Activated CD4-positive, alpha-beta T cell treated with anti-CD3 and anti-CD28 coated beads, Interleukin-2, amount 10 ng/mL, durations not matched to agents 24 days and 14 days (primary cell): Measurements from ENCODE around the gene COX11. TPM values are rescaled to one million over a fixed set of nuclear protein-coding genes. Genes with fewer than 3 reads are reported as not detected.

Experiments used
- DNase-seq: peaks from one replicate; pipeline ENCODE4 v3.0.0; 2022
- H3K27ac Mint-ChIP-seq: one replicate; pipeline ENCODE4 v1.8.0; 2022; ENCODE audit warnings: mild to moderate bottlenecking, mixed read lengths
- H3K27me3 Mint-ChIP-seq: one replicate; pipeline ENCODE4 v1.8.0; 2022; ENCODE audit warnings: mixed read lengths
- H3K36me3 Mint-ChIP-seq: one replicate; pipeline ENCODE4 v1.8.0; 2022; ENCODE audit warnings: low read depth, mild to moderate bottlenecking, mixed read lengths
- H3K4me1 Mint-ChIP-seq: one replicate; pipeline ENCODE4 v1.8.0; 2021; ENCODE audit warnings: mixed read lengths
- H3K4me3 Mint-ChIP-seq: one replicate; pipeline ENCODE4 v1.8.0; 2022; ENCODE audit warnings: mild to moderate bottlenecking, moderate library complexity, mixed read lengths
- H3K9me3 Mint-ChIP-seq: one replicate; pipeline ENCODE4 v1.8.0; 2021; ENCODE audit warnings: mixed read lengths
- intact Hi-C: fragments of 100-400 bp; cut with micrococcal nuclease; formaldehyde crosslinking; loops from one replicate; pipeline ENCODE4 v1.15.1; 2023
- total RNA-seq: library from RNA; stranded (reverse); gene quantifications from 2 replicates; pipeline ENCODE4 v1.2.3, GENCODE V29; 2022

Gene COX11
- total RNA-seq, 1 donor from 2014 or later, result 46.1 TPM

- peaks cover 7% of the 10 kb centered on the region for H3K9me3 Mint-ChIP-seq
- no peak overlapping the region for H3K27ac Mint-ChIP-seq
- intact Hi-C loops, result no loop called here
- H3K27me3 Mint-ChIP-seq, result no peaks in the 10 kb centered on the region
- peaks cover 2% of the 10 kb centered on the region for H3K36me3 Mint-ChIP-seq
- no peak for DNase-seq
- H3K4me1 Mint-ChIP-seq, result peaks cover 9% of the 10 kb centered on the region
- no peak overlapping the region for H3K4me3 Mint-ChIP-seq
These were observed 7.9 kb upstream of the COX11 start for GRCh38 chr17:54976316-54976715.

GRCh38 chr17:54974759-54975158, 6.3 kb upstream of the COX11 start:
- Mint-ChIP-seq H3K4me1 (peaks cover 11% of the 10 kb centered on the region), H3K27ac (no peak overlapping the region), H3K36me3 (peaks cover 2% of the 10 kb centered on the region), H3K4me3 (no peak overlapping the region), H3K9me3 (peaks cover 7% of the 10 kb centered on the region), H3K27me3 (no peaks in the 10 kb centered on the region)
- intact Hi-C loops, result no loop called here
- no peak for DNase-seq

- H3K4me1 Mint-ChIP-seq, result peaks cover 10% of the 10 kb centered on the region
- no peak overlapping the region for H3K4me3 Mint-ChIP-seq
- no peak overlapping the region for H3K27ac Mint-ChIP-seq
- intact Hi-C loops, result no loop called here
- no peaks in the 10 kb centered on the region for H3K9me3 Mint-ChIP-seq
- no peak for DNase-seq
- no peaks in the 10 kb centered on the region for H3K36me3 Mint-ChIP-seq
- no peaks in the 10 kb centered on the region for H3K27me3 Mint-ChIP-seq
These were observed 4.1 kb upstream of the COX11 start for GRCh38 chr17:54972406-54973138.

GRCh38 chr17:54971901-54972300, 3.4 kb upstream of the COX11 start:
- H3K4me1 Mint-ChIP-seq, result peaks cover 17% of the 10 kb centered on the region
- no peaks in the 10 kb centered on the region for H3K27me3 Mint-ChIP-seq
- no peaks in the 10 kb centered on the region for H3K9me3 Mint-ChIP-seq
- no peak overlapping the region for H3K4me3 Mint-ChIP-seq
- no peak for DNase-seq
- H3K36me3 Mint-ChIP-seq, result no peaks in the 10 kb centered on the region
- H3K27ac Mint-ChIP-seq, result no peak overlapping the region
- intact Hi-C loops, result no loop called here

GRCh38 chr17:54971147-54971546, 2.7 kb upstream of the COX11 start:
- peaks cover 21% of the 10 kb centered on the region for H3K4me1 Mint-ChIP-seq
- no peaks in the 10 kb centered on the region for H3K27me3 Mint-ChIP-seq
- no peak for DNase-seq
- H3K27ac Mint-ChIP-seq, result no peak overlapping the region
- intact Hi-C loops, result no loop called here
- no peaks in the 10 kb centered on the region for H3K36me3 Mint-ChIP-seq
- H3K9me3 Mint-ChIP-seq, result no peaks in the 10 kb centered on the region
- no peak overlapping the region for H3K4me3 Mint-ChIP-seq

- no peak overlapping the region for H3K4me3 Mint-ChIP-seq
- peaks cover 2% of the 10 kb centered on the region for H3K36me3 Mint-ChIP-seq
- peaks cover 22% of the 10 kb centered on the region for H3K4me1 Mint-ChIP-seq
- H3K9me3 Mint-ChIP-seq, result no peaks in the 10 kb centered on the region
- no peak for DNase-seq
- no peak overlapping the region for H3K27ac Mint-ChIP-seq
- intact Hi-C loops, result loop anchor here (1.0 to 10.0 kb wide), 3 partner anchors 69 to 1055 kb away; partner anchors contain the start of gene HLF
- H3K27me3 Mint-ChIP-seq, result no peaks in the 10 kb centered on the region
These were observed 1.5 kb upstream of the COX11 start for GRCh38 chr17:54969658-54970572.

- H3K4me3 Mint-ChIP-seq, result no peak overlapping the region
- no peaks in the 10 kb centered on the region for H3K27me3 Mint-ChIP-seq
- H3K27ac Mint-ChIP-seq, result no peak overlapping the region
- intact Hi-C loops, result loop anchor here (1.0 to 10.0 kb wide), 6 partner anchors 70 to 1056 kb away; partner anchors contain the start of genes HLF and MMD
- peak; percentile 79 for DNase-seq
- peaks cover 22% of the 10 kb centered on the region for H3K4me1 Mint-ChIP-seq
- H3K9me3 Mint-ChIP-seq, result no peaks in the 10 kb centered on the region
- H3K36me3 Mint-ChIP-seq, result peaks cover 6% of the 10 kb centered on the region
These were observed 506 bp upstream of the COX11 start for GRCh38 chr17:54968988-54969332.

- H3K27ac Mint-ChIP-seq, result no peak overlapping the region
- H3K4me3 Mint-ChIP-seq, result no peak overlapping the region
- peaks cover 13% of the 10 kb centered on the region for H3K36me3 Mint-ChIP-seq
- H3K9me3 Mint-ChIP-seq, result no peaks in the 10 kb centered on the region
- peaks cover 22% of the 10 kb centered on the region for H3K4me1 Mint-ChIP-seq
- intact Hi-C loops, result loop anchor here (1.0 to 10.0 kb wide), 6 partner anchors 71 to 1057 kb away; partner anchors contain the start of gene MMD
- DNase-seq, result peak; percentile 69
- H3K27me3 Mint-ChIP-seq, result no peaks in the 10 kb centered on the region
These were observed 713 bp downstream of the COX11 start for GRCh38 chr17:54967621-54968261.

- Mint-ChIP-seq H3K9me3 (no peaks in the 10 kb centered on the region), H3K36me3 (peaks cover 20% of the 10 kb centered on the region), H3K4me1 (no peaks in the 10 kb centered on the region), H3K27ac (no peak overlapping the region), H3K27me3 (no peaks in the 10 kb centered on the region), H3K4me3 (no peak overlapping the region)
- DNase-seq, result peak; percentile 39
- intact Hi-C loops, result no loop called here
These were observed 11.7 kb downstream of the COX11 start for GRCh38 chr17:54956791-54957190.

- H3K27ac Mint-ChIP-seq, result no peak overlapping the region
- no peaks in the 10 kb centered on the region for H3K9me3 Mint-ChIP-seq
- DNase-seq, result no peak
- no peaks in the 10 kb centered on the region for H3K27me3 Mint-ChIP-seq
- H3K36me3 Mint-ChIP-seq, result no peaks in the 10 kb centered on the region
- intact Hi-C loops, result no loop called here
- H3K4me3 Mint-ChIP-seq, result no peak overlapping the region
- H3K4me1 Mint-ChIP-seq, result peaks cover 4% of the 10 kb centered on the region
These were observed 17.2 kb downstream of the COX11 start for GRCh38 chr17:54951286-54951685.

GRCh38 chr17:54950116-54950515, 18.3 kb downstream of the COX11 start:
- Mint-ChIP-seq H3K4me1 (peaks cover 7% of the 10 kb centered on the region), H3K4me3 (no peak overlapping the region), H3K9me3 (no peaks in the 10 kb centered on the region), H3K27ac (no peak overlapping the region), H3K27me3 (peaks cover 2% of the 10 kb centered on the region), H3K36me3 (no peaks in the 10 kb centered on the region)
- no peak for DNase-seq
- intact Hi-C loops, result no loop called here

- no peaks in the 10 kb centered on the region for H3K36me3 Mint-ChIP-seq
- H3K27ac Mint-ChIP-seq, result no peak overlapping the region
- H3K27me3 Mint-ChIP-seq, result peaks cover 5% of the 10 kb centered on the region
- H3K4me3 Mint-ChIP-seq, result no peak overlapping the region
- intact Hi-C loops, result no loop called here
- peaks cover 7% of the 10 kb centered on the region for H3K4me1 Mint-ChIP-seq
- H3K9me3 Mint-ChIP-seq, result no peaks in the 10 kb centered on the region
- peak; percentile 23 for DNase-seq
These were observed 20.1 kb downstream of the COX11 start for GRCh38 chr17:54948380-54948779.

- Mint-ChIP-seq H3K9me3 (no peaks in the 10 kb centered on the region), H3K27ac (no peak overlapping the region), H3K27me3 (peaks cover 6% of the 10 kb centered on the region), H3K4me1 (peaks cover 7% of the 10 kb centered on the region), H3K4me3 (no peak overlapping the region), H3K36me3 (no peaks in the 10 kb centered on the region)
- peak; percentile 25 for DNase-seq
- intact Hi-C loops, result no loop called here
These were observed 21.1 kb downstream of the COX11 start for GRCh38 chr17:54947396-54947795.

- Mint-ChIP-seq H3K4me1 (peaks cover 7% of the 10 kb centered on the region), H3K27me3 (peaks cover 6% of the 10 kb centered on the region), H3K4me3 (no peak overlapping the region), H3K36me3 (no peaks in the 10 kb centered on the region), H3K27ac (no peak overlapping the region), H3K9me3 (no peaks in the 10 kb centered on the region)
- DNase-seq, result no peak
- intact Hi-C loops, result no loop called here
These were observed 22.8 kb downstream of the COX11 start for GRCh38 chr17:54945671-54946070.
